ENCODE measurements around the gene HAX1.

- TF ChIP-seq GATA2 (IDR thresholded peaks at IDR 0.05; ENCODE audit: low read depth, low read length) (no peak), GATA3 (IDR thresholded peaks at IDR 0.05; ENCODE audit: low read depth, low read length) (no peak)
Observed at GRCh38 chr1:154324669-154325582, 52.5 kb downstream of the HAX1 start, which contains the start of gene ATP8B2.

Data from SH-SY5Y (cell line).